Subcutaneous abdominal adipose tissue (tissue), 5 donors: ENCODE results near the gene LMX1B.

ENCODE experiments used
- H3K27ac ChIP-seq: one replicate; pipeline ENCODE4 v1.7.0; 2013; ENCODE audit warnings: low read depth, mild to moderate bottlenecking, inconsistent platforms, low read length, moderate library complexity
- H3K27me3 ChIP-seq, 5 donors: one replicate each; pipeline ENCODE4 v1.7.0; 2013; ENCODE audit warnings: low read length in 5 of 5, inconsistent platforms in 1 of 5; ENCODE audit not compliant: control insufficient read depth in 5 of 5, insufficient read depth in 4 of 5
- H3K36me3 ChIP-seq, 5 donors: one replicate each; pipeline ENCODE4 v1.7.0; 2013; ENCODE audit warnings: low read length in 5 of 5; ENCODE audit not compliant: control insufficient read depth in 5 of 5, insufficient read depth in 5 of 5
- H3K4me1 ChIP-seq, 5 donors: one replicate each; pipeline ENCODE4 v1.7.0; 2013; ENCODE audit warnings: low read length in 5 of 5, mild to moderate bottlenecking in 3 of 5, moderate library complexity in 1 of 5; ENCODE audit not compliant: control insufficient read depth in 5 of 5, insufficient read depth in 5 of 5
- H3K4me3 ChIP-seq, 5 donors: one replicate each; pipeline ENCODE4 v1.7.0; 2013; ENCODE audit warnings: low read length in 5 of 5, low read depth in 1 of 5
- H3K9ac ChIP-seq, 5 donors: one replicate each; pipeline ENCODE4 v1.7.0; 2013; ENCODE audit warnings: low read length in 5 of 5, mild to moderate bottlenecking in 4 of 5, moderate library complexity in 3 of 5
- H3K9me3 ChIP-seq, 5 donors: one replicate each; pipeline ENCODE4 v1.7.0; 2013; ENCODE audit warnings: low read length in 5 of 5; ENCODE audit not compliant: control insufficient read depth in 5 of 5
- donor health status: healthy.
- donor health status: healthy.
- donor health status: healthy.
- donor health status: healthy.
- donor health status: healthy.

Gene LMX1B

GRCh38 chr9:126584611-126585010 lies 29.1 kb upstream of the LMX1B start:
- no peak overlapping the region for H3K9ac ChIP-seq
- peaks cover 18 to 44% (median 30%) of the 10 kb centered on the region in 5 donors for H3K27me3 ChIP-seq
- H3K27ac ChIP-seq = no peak overlapping the region
- H3K4me1 ChIP-seq = peaks cover 0 to 6% (median 0%) of the 10 kb centered on the region in 5 donors
- no peaks in the 10 kb centered on the region for H3K36me3 ChIP-seq
- H3K4me3 ChIP-seq = no peak overlapping the region
- H3K9me3 ChIP-seq = no peaks in the 10 kb centered on the region

GRCh38 chr9:126586236-126586635 lies 27.5 kb upstream of the LMX1B start:
- H3K9me3 ChIP-seq = no peaks in the 10 kb centered on the region
- H3K4me1 ChIP-seq = peaks cover 0 to 6% (median 0%) of the 10 kb centered on the region in 5 donors
- H3K36me3 ChIP-seq = no peaks in the 10 kb centered on the region
- H3K9ac ChIP-seq = no peak overlapping the region
- no peak overlapping the region for H3K4me3 ChIP-seq
- H3K27me3 ChIP-seq = peaks cover 18 to 44% (median 33%) of the 10 kb centered on the region in 5 donors
- no peak overlapping the region for H3K27ac ChIP-seq

- no peak overlapping the region for H3K9ac ChIP-seq
- H3K9me3 ChIP-seq = no peaks in the 10 kb centered on the region
- no peak overlapping the region for H3K27ac ChIP-seq
- H3K4me3 ChIP-seq = no peak overlapping the region
- H3K4me1 ChIP-seq = peaks cover 0 to 6% (median 0%) of the 10 kb centered on the region in 5 donors
- peaks cover 23 to 45% (median 36%) of the 10 kb centered on the region in 5 donors for H3K27me3 ChIP-seq
- no peaks in the 10 kb centered on the region for H3K36me3 ChIP-seq
Observed at GRCh38 chr9:126587187-126588185, 26.2 kb upstream of the LMX1B start.

GRCh38 chr9:126588491-126589168 lies 25.1 kb upstream of the LMX1B start:
- no peak overlapping the region for H3K27ac ChIP-seq
- peaks cover 0 to 6% (median 0%) of the 10 kb centered on the region in 5 donors for H3K4me1 ChIP-seq
- H3K36me3 ChIP-seq = no peaks in the 10 kb centered on the region
- no peak overlapping the region for H3K9ac ChIP-seq
- H3K4me3 ChIP-seq = no peak overlapping the region
- no peaks in the 10 kb centered on the region for H3K9me3 ChIP-seq
- H3K27me3 ChIP-seq = peaks cover 22 to 41% (median 27%) of the 10 kb centered on the region in 5 donors

- Histone ChIP-seq H3K27ac (no peak overlapping the region), H3K27me3 (peaks cover 22 to 44% (median 27%) of the 10 kb centered on the region in 5 donors), H3K4me3 (no peak overlapping the region), H3K9me3 (no peaks in the 10 kb centered on the region), H3K36me3 (no peaks in the 10 kb centered on the region), H3K4me1 (peaks cover 0 to 6% (median 0%) of the 10 kb centered on the region in 5 donors), H3K9ac (no peak overlapping the region)
Observed at GRCh38 chr9:126589349-126589748, 24.4 kb upstream of the LMX1B start.

- Histone ChIP-seq H3K4me3 (no peak overlapping the region), H3K27ac (no peak overlapping the region)
Observed at GRCh38 chr9:126591083-126591482, 22.6 kb upstream of the LMX1B start.

GRCh38 chr9:126591922-126592321 lies 21.8 kb upstream of the LMX1B start:
- Histone ChIP-seq H3K4me1 (peaks cover 0 to 6% (median 0%) of the 10 kb centered on the region in 5 donors), H3K9ac (no peak overlapping the region), H3K4me3 (no peak overlapping the region), H3K9me3 (peaks cover 0 to 7% (median 0%) of the 10 kb centered on the region in 5 donors), H3K27ac (no peak overlapping the region), H3K27me3 (peaks cover 17 to 39% (median 23%) of the 10 kb centered on the region in 5 donors), H3K36me3 (no peaks in the 10 kb centered on the region)

More at GRCh38 chr9:126591083-126591482, 22.6 kb upstream of the LMX1B start:
- Histone ChIP-seq H3K9ac (no peak overlapping the region), H3K27me3 (peaks cover 17 to 41% (median 25%) of the 10 kb centered on the region in 5 donors), H3K9me3 (peaks cover 0 to 2% (median 0%) of the 10 kb centered on the region in 5 donors), H3K36me3 (no peaks in the 10 kb centered on the region), H3K4me1 (peaks cover 0 to 6% (median 0%) of the 10 kb centered on the region in 5 donors)

- H3K27me3 ChIP-seq = peaks cover 15 to 33% (median 21%) of the 10 kb centered on the region in 5 donors
- no peaks in the 10 kb centered on the region for H3K36me3 ChIP-seq
- H3K4me1 ChIP-seq = peaks cover 0 to under 1% (median 0%) of the 10 kb centered on the region in 5 donors
- H3K9ac ChIP-seq = no peak overlapping the region
- no peak overlapping the region for H3K4me3 ChIP-seq
- peaks cover 0 to 7% (median 0%) of the 10 kb centered on the region in 5 donors for H3K9me3 ChIP-seq
- no peak overlapping the region for H3K27ac ChIP-seq
Observed at GRCh38 chr9:126592461-126592860, 21.3 kb upstream of the LMX1B start.

- no peak overlapping the region for H3K4me3 ChIP-seq
- no peaks in the 10 kb centered on the region for H3K4me1 ChIP-seq
- no peaks in the 10 kb centered on the region for H3K36me3 ChIP-seq
- no peak overlapping the region for H3K27ac ChIP-seq
- H3K27me3 ChIP-seq = peaks cover 11 to 32% (median 12%) of the 10 kb centered on the region in 5 donors
- H3K9me3 ChIP-seq = peaks cover 0 to 7% (median 0%) of the 10 kb centered on the region in 5 donors
- no peak overlapping the region for H3K9ac ChIP-seq
Observed at GRCh38 chr9:126595982-126596381, 17.7 kb upstream of the LMX1B start.
